Measurements from ENCODE around the gene NAV2.
"Not testable (repeated sequence)": the region's sequence is repeated elsewhere in the genome, so short reads cannot be mapped to it uniquely, and the experiment has no call there.

The NAV2 gene

GRCh38 chr11:20105427-20105826, 392.8 kb downstream of the NAV2 start:
- DNase-seq = no peak

DNA sequence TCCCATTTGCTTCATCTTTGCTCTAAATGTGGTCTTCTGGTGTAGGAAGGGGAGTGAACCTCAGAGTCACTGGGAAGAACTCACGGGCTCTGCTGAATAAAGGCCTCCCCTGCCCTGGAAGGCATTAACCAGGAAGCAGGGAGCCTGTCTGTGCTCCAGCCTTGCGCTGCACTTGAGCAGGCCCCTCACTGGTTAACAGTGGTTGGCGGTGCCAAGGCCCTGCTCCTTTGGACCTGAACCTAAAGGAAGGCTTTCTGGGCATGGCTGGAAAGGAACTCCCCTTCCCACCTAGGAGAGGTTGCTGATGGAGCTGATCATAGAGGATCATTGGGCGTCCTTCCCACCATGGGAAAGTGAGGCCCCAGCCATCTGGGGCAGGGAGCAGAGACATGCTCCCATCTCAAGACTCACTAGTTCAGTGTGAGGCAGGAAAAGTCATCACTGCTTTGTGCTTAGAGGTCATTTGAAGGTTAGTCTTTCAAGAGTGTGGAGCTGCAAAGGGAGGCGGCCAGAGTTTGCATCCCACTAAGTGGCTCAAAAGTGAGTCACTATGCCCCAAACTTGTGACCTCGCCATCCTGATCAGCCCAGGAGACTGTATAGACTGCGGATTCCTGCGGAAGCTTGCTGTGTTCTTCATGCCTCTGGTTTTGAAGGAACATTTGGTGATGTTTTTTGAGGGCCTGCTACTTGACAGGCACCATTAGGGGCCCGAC, 397.3 kb downstream of the NAV2 start:
- DNase-seq = no peak

DNA sequence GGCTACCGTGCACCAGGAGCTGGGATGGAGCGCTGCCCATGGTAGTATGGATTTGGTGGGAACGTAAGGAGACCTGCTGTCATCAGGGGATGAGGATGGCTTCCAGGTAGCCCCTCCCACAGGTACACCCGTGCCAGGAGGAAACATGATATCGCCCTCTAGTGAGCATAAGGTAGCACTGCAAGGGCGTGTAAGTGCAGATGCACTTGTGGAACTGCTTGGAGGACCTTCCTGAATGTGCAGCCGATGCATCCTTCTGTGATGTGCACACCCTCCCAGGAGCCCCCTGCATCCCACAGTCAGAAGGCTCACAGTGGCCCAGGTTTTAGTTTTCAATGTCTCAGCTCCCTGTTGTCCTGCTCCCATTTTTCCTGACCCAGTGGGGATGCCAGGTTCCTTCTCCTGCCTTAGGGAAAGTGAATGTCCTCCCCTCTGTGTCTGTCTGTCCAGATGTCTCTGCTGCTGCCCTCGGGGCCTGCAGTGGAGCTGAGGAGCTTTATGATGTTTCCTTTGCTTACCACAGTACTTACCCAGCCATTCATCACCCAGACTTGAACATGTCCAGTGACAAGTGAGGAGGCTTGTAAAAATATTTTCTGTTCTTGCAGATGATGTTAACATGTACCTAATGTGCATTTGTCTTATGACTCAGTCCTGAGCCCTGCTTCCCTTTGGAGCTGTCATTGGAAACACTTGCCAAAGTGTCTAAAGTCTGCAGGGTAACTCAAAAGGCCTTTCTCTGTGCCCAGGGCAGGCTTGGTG, 398.5 kb downstream of the NAV2 start:
- DNase-seq = peak; percentile 11

DNA sequence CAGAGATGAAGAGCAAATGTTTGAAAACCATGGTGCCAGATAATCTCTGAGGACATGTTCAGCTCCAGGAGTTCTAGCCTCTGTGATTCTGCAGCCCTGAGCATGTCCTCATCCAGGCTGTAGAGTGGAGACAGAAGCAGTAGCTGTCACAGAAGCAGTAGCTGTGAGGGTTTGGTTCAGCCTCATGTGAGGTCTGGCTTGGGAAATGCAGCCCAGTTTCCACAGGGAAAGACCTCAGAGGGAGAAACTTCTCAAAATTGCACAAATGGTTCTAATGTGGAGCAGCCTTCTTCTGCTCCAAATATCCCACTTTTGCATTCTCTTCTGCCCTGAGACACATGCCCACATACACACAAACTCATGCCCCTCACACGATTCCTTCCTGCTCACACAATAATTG, 399.2 kb downstream of the NAV2 start:
- no peak for DNase-seq

GRCh38 chr11:20112291-20113148, 399.9 kb downstream of the NAV2 start:
- DNase-seq = no peak

DNA sequence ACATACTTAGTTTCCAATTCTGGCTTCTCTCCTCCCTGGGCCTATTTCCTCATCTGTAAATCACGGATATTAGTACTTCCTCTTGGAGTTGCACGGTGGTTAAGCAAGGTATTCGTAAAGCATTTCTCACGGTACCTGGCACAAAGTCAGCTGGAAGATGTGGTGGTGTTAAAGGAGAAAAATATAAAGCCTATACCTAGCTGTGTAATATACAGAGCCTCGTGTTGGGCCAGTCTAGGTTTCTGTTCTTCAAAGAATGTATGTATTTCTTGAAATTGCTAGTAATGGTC, 400.5 kb downstream of the NAV2 start:
- DNase-seq = no peak

DNA sequence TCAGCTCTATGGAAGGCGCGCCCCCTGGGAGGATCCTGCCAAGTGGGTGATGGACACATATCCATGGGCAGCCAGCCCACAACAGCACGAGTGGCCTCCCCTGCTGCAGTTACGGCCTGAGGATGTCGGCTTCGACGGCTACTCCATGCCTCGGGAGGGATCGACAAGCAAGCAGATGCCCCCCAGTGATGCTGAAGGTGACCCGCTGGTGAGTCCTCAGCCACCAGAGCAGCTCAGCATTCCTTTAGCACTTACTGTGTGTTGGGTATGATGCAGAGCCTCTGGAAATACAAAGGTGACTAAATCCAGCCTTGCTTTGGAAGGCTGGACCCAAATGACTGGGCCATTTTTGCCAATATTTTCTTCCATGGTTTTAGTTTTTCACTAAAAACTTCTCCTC, 402.0 kb downstream of the NAV2 start:
- DNase-seq = no peak

DNA sequence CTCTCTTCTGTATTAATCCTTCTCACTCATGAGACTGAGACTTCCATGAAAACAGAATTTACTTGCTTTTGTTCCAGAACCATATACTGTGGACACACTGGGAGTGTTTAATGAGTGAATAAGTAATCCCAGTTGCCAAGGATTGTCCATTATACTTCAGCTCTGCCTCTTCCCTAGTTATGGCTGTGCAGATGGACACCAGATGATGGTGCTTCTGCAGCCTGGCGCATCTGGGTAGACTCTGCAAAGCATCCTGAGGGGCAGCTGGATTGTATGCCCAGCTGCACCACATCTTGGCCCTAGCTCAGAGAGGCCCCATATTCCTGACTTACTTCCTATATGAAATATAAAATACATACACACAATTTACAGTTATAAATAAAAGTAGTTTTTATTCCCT, 404.2 kb downstream of the NAV2 start:
- DNase-seq = no peak

DNA sequence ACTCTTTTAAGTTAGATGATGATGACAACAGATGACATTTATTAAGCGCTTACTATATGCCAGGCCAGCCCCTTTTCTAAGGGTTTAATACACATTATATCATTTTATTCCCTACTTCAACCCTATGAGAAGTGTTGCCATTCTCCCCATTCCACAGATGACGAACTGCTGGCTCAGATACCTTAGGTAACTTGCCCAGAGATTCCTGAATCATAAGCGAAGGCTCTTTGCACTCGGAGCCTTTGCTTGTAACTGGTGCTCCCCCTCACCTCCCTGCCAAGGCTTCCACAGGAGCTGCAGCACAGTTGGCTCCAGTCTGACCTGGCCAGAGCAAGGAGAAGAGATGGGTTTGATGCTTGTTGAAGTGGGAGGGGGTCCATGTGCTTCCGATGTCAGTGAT, 404.7 kb downstream of the NAV2 start:
- DNase-seq = no peak

- DNase-seq = no peak
These were observed 405.6 kb downstream of the NAV2 start for GRCh38 chr11:20118209-20118608.

- no peak for DNase-seq
These were observed 406.7 kb downstream of the NAV2 start for GRCh38 chr11:20119315-20119714.

- DNase-seq = no peak
These were observed 407.7 kb downstream of the NAV2 start for GRCh38 chr11:20120134-20120925.

DNA sequence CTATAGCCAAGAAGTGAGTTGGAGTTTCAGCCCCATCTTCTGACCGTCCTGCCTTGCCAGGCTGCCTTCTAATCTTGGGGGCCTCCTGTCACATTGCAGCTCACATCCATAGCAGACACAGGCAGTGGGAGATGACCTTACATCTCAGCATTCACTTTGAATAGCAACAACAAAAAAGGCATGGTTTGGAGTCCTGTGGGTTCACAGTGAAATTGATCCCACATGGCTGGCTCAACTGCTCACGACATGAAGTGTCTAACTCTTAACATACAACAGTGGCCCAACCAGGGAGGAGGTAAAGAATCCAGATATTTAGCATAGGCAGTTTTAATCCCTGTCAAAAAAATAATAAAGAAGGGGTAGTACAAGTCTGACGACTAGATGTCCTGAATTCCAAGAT, 409.5 kb downstream of the NAV2 start:
- DNase-seq = no peak

DNA sequence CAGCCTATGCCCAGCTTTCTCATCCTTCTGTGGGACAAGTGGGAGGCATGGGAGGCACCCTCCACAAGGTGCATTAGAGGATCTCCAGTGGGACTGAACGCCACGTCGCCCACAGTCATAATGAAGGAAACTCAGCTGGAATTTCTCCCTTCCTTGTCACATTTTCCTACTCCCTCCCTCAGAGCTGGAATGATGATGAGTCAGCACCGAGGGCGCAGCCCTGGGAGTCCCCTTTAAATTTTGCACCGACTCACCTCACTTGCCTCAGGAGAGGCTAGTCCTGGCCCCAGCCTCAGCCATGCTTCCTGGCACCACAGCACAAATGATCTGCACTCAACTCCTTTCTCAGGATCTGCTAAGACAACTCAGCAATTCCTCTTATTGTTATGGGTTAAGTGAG, 413.3 kb downstream of the NAV2 start:
- DNase-seq = no peak

- DNase-seq = no peak
These were observed 414.1 kb downstream of the NAV2 start for GRCh38 chr11:20126724-20127123.

- peak; percentile 78 for DNase-seq
These were observed 415.3 kb downstream of the NAV2 start for GRCh38 chr11:20127671-20128527.

- not testable (repeated sequence) for DNase-seq
These were observed 415.8 kb downstream of the NAV2 start for GRCh38 chr11:20128528-20128825.

DNA sequence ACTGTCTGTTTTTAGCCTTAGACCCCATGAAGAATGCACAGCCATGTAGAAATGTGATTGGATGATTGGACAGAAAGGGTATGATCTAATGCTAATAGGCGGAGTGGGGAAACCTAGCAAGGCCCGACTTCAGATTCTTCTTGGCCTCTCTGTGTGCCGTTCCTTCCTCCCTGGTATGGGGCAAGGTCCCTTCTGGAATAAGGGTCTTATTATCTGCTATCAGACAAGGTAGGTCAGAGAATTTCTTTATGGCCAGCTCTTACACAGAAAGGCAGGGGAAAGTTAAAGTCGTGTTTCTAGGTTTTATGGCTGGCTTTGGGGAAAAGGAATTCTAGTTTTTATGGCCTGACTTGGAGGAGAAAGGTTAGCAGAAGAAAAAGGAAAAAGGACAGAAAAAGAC, 417.0 kb downstream of the NAV2 start:
- no peak for DNase-seq

DNA sequence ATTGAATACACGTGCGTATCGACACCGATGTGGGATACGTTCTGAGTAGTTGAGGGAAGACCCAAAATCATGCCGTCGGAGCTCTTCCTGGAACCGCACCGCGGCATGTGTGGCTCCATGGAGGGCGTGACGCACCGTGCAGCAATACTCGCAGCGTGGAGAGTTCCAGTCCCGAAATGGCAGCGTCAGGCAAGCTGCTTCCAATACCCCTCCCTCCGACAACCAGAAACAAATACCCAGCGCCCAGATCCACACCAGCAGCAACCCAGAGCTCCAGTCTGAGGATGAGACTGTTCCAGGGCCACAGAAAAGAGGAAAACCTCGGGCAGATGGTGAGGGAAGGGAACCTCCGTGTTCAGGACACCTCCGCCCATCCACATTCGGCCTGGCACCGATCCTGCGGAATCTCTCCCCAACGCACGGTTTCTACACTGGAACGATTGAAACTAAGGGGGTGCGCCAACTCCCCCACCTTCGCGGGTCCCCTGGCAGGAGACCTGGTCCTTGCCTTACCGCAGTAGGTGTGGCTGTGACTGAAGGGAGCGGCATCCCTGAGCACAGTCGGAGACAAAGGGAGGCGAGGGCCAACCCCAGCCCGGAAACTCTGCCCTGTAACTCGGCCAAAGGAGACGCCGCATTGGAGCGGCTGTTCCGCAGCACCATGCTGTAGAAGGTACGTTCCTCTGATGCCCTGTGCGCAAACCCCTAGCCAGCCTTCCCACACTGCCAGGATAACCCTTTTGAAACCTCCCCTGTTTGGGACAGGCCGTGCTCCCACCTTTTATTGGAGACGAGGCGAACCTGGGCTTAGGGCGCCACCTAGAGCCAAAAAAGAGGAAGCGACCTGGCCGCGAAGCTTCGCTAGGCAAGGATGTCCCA, 419.4 kb downstream of the NAV2 start:
- DNase-seq = peak; percentile 45

DNA sequence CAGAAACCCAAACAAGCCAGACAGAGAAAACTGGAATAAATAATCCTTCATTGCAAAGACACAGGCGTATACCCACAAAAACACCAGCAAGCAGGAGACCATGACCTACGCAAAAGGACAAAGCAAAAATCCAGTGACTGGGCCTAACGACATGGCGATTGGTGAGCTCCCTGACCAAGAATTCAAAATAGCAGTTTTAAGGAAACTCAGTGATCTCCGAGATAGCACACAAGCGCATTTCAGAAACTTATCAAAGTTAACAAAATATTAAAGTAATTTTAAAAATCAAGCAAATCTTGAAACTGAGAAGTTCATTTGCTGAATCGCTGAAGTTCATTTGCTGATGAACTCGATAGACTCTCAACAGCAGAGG, 420.0 kb downstream of the NAV2 start:
- no peak for DNase-seq

Data from stimulated activated CD4-positive, alpha-beta T cell treated with anti-CD3 and anti-CD28 coated beads, Interleukin-4, amount 100 ng/mL, for 1 hour (primary cell).